WTC11 (cell line): Measurements from ENCODE around the gene PYGB. TPM values are rescaled to one million over a fixed set of nuclear protein-coding genes. Genes with fewer than 3 reads are reported as not detected.

Experiments used
- ATAC-seq: fragments of 200-7000 bp; cut with Tn5 transposase; 2 replicates; pipeline ENCODE4 v1.10.0; 2021; ENCODE audit warnings: mild to moderate bottlenecking, moderate library complexity
- CTCF ChIA-PET: fragments of 300-600 bp; sonication (Branson Sonifier 250); formaldehyde crosslinking; loops from one replicate; lab custom pipeline; 2021; ENCODE audit warnings: antibody characterized with exemption; lab: Charles Lee
- POLR2A ChIA-PET: fragments of 350-600 bp; sonication (Branson Sonifier 250); formaldehyde crosslinking; loops from one replicate; lab custom pipeline; 2021; ENCODE audit warnings: antibody characterized with exemption; lab: Charles Lee
- DNase-seq: peaks from one replicate; pipeline ENCODE4 v3.0.0; 2021; ENCODE audit warnings: low spot score
- H3K27ac Mint-ChIP-seq: 2 replicates; pipeline ENCODE4 v1.8.0; 2021; ENCODE audit warnings: mixed read lengths
- H3K27me3 Mint-ChIP-seq: 2 replicates; pipeline ENCODE4 v1.8.0; 2021; ENCODE audit warnings: low read depth, mild to moderate bottlenecking, moderate library complexity, mixed read lengths
- H3K36me3 Mint-ChIP-seq: 2 replicates; pipeline ENCODE4 v1.8.0; 2021; ENCODE audit warnings: mixed read lengths
- H3K4me1 Mint-ChIP-seq: 2 replicates; pipeline ENCODE4 v1.8.0; 2022; ENCODE audit warnings: mixed read lengths
- H3K4me3 Mint-ChIP-seq: 2 replicates; pipeline ENCODE4 v1.8.0; 2021; ENCODE audit warnings: mild to moderate bottlenecking, moderate library complexity, mixed read lengths
- H3K9me3 Mint-ChIP-seq: 2 replicates; pipeline ENCODE4 v1.8.0; 2021; ENCODE audit warnings: mixed read lengths
- ATF1 ChIP-seq: sonication (generic); formaldehyde crosslinking; IDR thresholded peaks from 2 replicates; pipeline ENCODE4 v1.8.1; 2023; ENCODE audit warnings: mild to moderate bottlenecking, moderate library complexity, missing genetic modification reagents
- CBFB ChIP-seq: sonication (generic); formaldehyde crosslinking; IDR thresholded peaks from 2 replicates; pipeline ENCODE4 v1.8.1; 2022; ENCODE audit warnings: mild to moderate bottlenecking, low read depth, missing genetic modification reagents
- MYBL2 ChIP-seq: sonication (generic); formaldehyde crosslinking; IDR thresholded peaks from 2 replicates; pipeline ENCODE4 v1.8.1; 2023; ENCODE audit warnings: mild to moderate bottlenecking, moderate library complexity, missing genetic modification reagents
- NFATC4 ChIP-seq: fragments of 250-450 bp; sonication (Bioruptor Pico); IDR thresholded peaks from 2 replicates; pipeline ENCODE4 v1.9.0; 2021; ENCODE audit warnings: mild to moderate bottlenecking
- SMAD4 ChIP-seq: sonication (generic); formaldehyde crosslinking; IDR thresholded peaks from 2 replicates; pipeline ENCODE4 v1.8.0; 2022; ENCODE audit warnings: mild to moderate bottlenecking, missing genetic modification reagents
- ZNF121 ChIP-seq: sonication (generic); formaldehyde crosslinking; IDR thresholded peaks from 2 replicates; pipeline ENCODE4 v1.8.0; 2023; ENCODE audit warnings: missing genetic modification reagents
- ZNF317 ChIP-seq: sonication (generic); formaldehyde crosslinking; IDR thresholded peaks from 2 replicates; pipeline ENCODE4 v1.8.1; 2023; ENCODE audit warnings: low read depth, mild to moderate bottlenecking, moderate library complexity, missing genetic modification reagents, borderline replicate concordance
- total RNA-seq: library from RNA; stranded (reverse); gene quantifications from 3 replicates; pipeline ENCODE4 v1.2.3, GENCODE V29; 2021
- TF ChIP-seq, protein P1 (sequence below): sonication (generic); formaldehyde crosslinking; IDR thresholded peaks from 2 replicates; pipeline ENCODE4 v1.8.1; 2023; ENCODE audit warnings: mild to moderate bottlenecking, moderate library complexity, missing genetic modification reagents
- TF ChIP-seq, protein P2 (sequence below): sonication (generic); formaldehyde crosslinking; IDR thresholded peaks from 2 replicates; pipeline ENCODE4 v1.8.0; 2023; ENCODE audit warnings: missing genetic modification reagents, mild to moderate bottlenecking, borderline replicate concordance
- TF ChIP-seq, protein P3 (sequence below): sonication (generic); formaldehyde crosslinking; IDR thresholded peaks from 2 replicates; pipeline ENCODE4 v1.8.1; 2023; ENCODE audit warnings: mild to moderate bottlenecking, missing genetic modification reagents, borderline replicate concordance
- TF ChIP-seq, protein P4 (sequence below): fragments of 250-450 bp; sonication (Bioruptor Pico); IDR thresholded peaks from 2 replicates; pipeline ENCODE4 v2.1.2; 2022; ENCODE audit warnings: mild to moderate bottlenecking, moderate library complexity
- TF ChIP-seq, protein P5 (sequence below): fragments of 250-450 bp; sonication (Bioruptor Pico); IDR thresholded peaks from 2 replicates; pipeline ENCODE4 v1.9.0; 2021; ENCODE audit warnings: mild to moderate bottlenecking, borderline replicate concordance
- TF ChIP-seq, protein P6 (sequence below): sonication (generic); formaldehyde crosslinking; IDR thresholded peaks from 2 replicates; pipeline ENCODE4 v1.8.1; 2022; ENCODE audit warnings: mild to moderate bottlenecking, missing genetic modification reagents, moderate library complexity, borderline replicate concordance

The PYGB gene
- total RNA-seq, 1 experiment from 2014 or later = 48.5 TPM

DNA sequence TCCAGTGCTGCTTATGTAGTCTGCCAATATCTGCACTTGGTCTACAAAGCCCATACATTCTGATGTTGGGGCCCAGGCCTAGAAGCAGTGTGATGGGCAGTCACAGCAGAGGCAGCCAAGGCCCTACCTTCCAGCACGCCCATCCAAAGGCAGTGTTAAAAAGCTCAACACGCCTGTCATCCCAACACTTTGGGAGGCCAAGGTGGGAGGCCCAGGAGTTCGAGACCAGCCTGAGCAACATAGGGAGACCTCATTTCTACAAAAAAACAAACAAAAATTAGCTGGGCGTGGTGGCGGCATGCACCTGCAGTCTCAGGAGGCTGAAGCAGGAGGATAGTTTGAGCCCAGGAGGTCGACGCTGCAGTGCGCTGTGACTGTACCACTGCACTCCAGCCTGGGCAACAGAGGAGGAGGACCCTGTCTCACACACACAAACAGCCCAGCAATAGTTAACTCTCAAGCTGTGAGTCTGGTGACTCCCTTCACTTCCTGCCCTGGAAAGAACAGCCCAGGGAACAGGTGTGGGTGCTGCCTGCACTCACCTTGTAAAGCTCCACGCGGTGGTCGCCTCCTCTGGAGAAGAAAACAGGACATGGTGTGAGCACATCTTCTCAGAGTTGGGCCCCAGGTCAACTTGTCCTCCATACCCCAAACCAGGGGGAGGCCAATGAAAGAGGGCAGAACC lies 68.8 kb downstream of the PYGB start:
- POLR2A ChIA-PET = no interaction called here
- ATAC-seq = no peak
- Mint-ChIP-seq H3K27me3 (no peaks in the 10 kb centered on the region), H3K4me1 (peaks cover 5% of the 10 kb centered on the region), H3K9me3 (peaks cover 3% of the 10 kb centered on the region; the same call in 1 of the 2 replicates), H3K4me3 (no peak overlapping the region), H3K36me3 (peaks cover 40% of the 10 kb centered on the region), H3K27ac (no peak overlapping the region; the same call in 1 of the 2 replicates)
- peak; percentile 3 for DNase-seq
- CTCF ChIA-PET = interaction anchor here (1.7 kb wide), 1 partner anchor 20 kb away, joined by 5 read pairs; no protein-coding TSS in a partner anchor
- TF ChIP-seq, protein P1, sequence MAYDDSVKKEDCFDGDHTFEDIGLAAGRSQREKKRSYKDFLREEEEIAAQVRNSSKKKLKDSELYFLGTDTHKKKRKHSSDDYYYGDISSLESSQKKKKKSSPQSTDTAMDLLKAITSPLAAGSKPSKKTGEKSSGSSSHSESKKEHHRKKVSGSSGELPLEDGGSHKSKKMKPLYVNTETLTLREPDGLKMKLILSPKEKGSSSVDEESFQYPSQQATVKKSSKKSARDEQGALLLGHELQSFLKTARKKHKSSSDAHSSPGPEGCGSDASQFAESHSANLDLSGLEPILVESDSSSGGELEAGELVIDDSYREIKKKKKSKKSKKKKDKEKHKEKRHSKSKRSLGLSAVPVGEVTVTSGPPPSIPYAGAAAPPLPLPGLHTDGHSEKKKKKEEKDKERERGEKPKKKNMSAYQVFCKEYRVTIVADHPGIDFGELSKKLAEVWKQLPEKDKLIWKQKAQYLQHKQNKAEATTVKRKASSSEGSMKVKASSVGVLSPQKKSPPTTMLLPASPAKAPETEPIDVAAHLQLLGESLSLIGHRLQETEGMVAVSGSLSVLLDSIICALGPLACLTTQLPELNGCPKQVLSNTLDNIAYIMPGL (CRISPR knock-in tag) = no peak
- TF ChIP-seq NFATC4 = no peak
- no peak for TF ChIP-seq SMAD4 (CRISPR knock-in tag)
- no peak for TF ChIP-seq CBFB (CRISPR knock-in tag)
- no peak for TF ChIP-seq ZNF317 (CRISPR knock-in tag)
- TF ChIP-seq, protein P2, sequence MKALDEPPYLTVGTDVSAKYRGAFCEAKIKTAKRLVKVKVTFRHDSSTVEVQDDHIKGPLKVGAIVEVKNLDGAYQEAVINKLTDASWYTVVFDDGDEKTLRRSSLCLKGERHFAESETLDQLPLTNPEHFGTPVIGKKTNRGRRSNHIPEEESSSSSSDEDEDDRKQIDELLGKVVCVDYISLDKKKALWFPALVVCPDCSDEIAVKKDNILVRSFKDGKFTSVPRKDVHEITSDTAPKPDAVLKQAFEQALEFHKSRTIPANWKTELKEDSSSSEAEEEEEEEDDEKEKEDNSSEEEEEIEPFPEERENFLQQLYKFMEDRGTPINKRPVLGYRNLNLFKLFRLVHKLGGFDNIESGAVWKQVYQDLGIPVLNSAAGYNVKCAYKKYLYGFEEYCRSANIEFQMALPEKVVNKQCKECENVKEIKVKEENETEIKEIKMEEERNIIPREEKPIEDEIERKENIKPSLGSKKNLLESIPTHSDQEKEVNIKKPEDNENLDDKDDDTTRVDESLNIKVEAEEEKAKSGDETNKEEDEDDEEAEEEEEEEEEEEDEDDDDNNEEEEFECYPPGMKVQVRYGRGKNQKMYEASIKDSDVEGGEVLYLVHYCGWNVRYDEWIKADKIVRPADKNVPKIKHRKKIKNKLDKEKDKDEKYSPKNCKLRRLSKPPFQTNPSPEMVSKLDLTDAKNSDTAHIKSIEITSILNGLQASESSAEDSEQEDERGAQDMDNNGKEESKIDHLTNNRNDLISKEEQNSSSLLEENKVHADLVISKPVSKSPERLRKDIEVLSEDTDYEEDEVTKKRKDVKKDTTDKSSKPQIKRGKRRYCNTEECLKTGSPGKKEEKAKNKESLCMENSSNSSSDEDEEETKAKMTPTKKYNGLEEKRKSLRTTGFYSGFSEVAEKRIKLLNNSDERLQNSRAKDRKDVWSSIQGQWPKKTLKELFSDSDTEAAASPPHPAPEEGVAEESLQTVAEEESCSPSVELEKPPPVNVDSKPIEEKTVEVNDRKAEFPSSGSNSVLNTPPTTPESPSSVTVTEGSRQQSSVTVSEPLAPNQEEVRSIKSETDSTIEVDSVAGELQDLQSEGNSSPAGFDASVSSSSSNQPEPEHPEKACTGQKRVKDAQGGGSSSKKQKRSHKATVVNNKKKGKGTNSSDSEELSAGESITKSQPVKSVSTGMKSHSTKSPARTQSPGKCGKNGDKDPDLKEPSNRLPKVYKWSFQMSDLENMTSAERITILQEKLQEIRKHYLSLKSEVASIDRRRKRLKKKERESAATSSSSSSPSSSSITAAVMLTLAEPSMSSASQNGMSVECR (CRISPR knock-in tag) = no peak
- TF ChIP-seq, protein P3, sequence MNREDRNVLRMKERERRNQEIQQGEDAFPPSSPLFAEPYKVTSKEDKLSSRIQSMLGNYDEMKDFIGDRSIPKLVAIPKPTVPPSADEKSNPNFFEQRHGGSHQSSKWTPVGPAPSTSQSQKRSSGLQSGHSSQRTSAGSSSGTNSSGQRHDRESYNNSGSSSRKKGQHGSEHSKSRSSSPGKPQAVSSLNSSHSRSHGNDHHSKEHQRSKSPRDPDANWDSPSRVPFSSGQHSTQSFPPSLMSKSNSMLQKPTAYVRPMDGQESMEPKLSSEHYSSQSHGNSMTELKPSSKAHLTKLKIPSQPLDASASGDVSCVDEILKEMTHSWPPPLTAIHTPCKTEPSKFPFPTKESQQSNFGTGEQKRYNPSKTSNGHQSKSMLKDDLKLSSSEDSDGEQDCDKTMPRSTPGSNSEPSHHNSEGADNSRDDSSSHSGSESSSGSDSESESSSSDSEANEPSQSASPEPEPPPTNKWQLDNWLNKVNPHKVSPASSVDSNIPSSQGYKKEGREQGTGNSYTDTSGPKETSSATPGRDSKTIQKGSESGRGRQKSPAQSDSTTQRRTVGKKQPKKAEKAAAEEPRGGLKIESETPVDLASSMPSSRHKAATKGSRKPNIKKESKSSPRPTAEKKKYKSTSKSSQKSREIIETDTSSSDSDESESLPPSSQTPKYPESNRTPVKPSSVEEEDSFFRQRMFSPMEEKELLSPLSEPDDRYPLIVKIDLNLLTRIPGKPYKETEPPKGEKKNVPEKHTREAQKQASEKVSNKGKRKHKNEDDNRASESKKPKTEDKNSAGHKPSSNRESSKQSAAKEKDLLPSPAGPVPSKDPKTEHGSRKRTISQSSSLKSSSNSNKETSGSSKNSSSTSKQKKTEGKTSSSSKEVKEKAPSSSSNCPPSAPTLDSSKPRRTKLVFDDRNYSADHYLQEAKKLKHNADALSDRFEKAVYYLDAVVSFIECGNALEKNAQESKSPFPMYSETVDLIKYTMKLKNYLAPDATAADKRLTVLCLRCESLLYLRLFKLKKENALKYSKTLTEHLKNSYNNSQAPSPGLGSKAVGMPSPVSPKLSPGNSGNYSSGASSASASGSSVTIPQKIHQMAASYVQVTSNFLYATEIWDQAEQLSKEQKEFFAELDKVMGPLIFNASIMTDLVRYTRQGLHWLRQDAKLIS = no peak
- TF ChIP-seq, protein P4, sequence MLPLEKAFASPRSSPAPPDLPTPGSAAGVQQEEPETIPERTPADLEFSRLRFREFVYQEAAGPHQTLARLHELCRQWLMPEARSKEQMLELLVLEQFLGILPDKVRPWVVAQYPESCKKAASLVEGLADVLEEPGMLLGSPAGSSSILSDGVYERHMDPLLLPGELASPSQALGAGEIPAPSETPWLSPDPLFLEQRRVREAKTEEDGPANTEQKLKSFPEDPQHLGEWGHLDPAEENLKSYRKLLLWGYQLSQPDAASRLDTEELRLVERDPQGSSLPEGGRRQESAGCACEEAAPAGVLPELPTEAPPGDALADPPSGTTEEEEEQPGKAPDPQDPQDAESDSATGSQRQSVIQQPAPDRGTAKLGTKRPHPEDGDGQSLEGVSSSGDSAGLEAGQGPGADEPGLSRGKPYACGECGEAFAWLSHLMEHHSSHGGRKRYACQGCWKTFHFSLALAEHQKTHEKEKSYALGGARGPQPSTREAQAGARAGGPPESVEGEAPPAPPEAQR (CRISPR knock-in tag) = no peak
- TF ChIP-seq ATF1 = no peak
- TF ChIP-seq, protein P5, sequence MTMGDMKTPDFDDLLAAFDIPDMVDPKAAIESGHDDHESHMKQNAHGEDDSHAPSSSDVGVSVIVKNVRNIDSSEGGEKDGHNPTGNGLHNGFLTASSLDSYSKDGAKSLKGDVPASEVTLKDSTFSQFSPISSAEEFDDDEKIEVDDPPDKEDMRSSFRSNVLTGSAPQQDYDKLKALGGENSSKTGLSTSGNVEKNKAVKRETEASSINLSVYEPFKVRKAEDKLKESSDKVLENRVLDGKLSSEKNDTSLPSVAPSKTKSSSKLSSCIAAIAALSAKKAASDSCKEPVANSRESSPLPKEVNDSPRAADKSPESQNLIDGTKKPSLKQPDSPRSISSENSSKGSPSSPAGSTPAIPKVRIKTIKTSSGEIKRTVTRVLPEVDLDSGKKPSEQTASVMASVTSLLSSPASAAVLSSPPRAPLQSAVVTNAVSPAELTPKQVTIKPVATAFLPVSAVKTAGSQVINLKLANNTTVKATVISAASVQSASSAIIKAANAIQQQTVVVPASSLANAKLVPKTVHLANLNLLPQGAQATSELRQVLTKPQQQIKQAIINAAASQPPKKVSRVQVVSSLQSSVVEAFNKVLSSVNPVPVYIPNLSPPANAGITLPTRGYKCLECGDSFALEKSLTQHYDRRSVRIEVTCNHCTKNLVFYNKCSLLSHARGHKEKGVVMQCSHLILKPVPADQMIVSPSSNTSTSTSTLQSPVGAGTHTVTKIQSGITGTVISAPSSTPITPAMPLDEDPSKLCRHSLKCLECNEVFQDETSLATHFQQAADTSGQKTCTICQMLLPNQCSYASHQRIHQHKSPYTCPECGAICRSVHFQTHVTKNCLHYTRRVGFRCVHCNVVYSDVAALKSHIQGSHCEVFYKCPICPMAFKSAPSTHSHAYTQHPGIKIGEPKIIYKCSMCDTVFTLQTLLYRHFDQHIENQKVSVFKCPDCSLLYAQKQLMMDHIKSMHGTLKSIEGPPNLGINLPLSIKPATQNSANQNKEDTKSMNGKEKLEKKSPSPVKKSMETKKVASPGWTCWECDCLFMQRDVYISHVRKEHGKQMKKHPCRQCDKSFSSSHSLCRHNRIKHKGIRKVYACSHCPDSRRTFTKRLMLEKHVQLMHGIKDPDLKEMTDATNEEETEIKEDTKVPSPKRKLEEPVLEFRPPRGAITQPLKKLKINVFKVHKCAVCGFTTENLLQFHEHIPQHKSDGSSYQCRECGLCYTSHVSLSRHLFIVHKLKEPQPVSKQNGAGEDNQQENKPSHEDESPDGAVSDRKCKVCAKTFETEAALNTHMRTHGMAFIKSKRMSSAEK (CRISPR knock-in tag) = no peak
- no peak for TF ChIP-seq MYBL2
- TF ChIP-seq ZNF121 (CRISPR knock-in tag) = no peak
- TF ChIP-seq, protein P6, sequence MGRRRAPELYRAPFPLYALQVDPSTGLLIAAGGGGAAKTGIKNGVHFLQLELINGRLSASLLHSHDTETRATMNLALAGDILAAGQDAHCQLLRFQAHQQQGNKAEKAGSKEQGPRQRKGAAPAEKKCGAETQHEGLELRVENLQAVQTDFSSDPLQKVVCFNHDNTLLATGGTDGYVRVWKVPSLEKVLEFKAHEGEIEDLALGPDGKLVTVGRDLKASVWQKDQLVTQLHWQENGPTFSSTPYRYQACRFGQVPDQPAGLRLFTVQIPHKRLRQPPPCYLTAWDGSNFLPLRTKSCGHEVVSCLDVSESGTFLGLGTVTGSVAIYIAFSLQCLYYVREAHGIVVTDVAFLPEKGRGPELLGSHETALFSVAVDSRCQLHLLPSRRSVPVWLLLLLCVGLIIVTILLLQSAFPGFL = no peak
